IPS-18c (cell line): ENCODE results near the gene EIF4G2.

Experiments
- H3K4me3 ChIP-seq: 2 replicates; pipeline ENCODE4 v1.7.0; 2013; ENCODE audit warnings: low read depth, mild to moderate bottlenecking, low read length, moderate library complexity; ENCODE audit not compliant: insufficient read depth
- H3K9me3 ChIP-seq: one replicate; pipeline ENCODE4 v1.6.1; 2013; ENCODE audit warnings: mild to moderate bottlenecking, low read length, moderate library complexity; ENCODE audit not compliant: control insufficient read depth, insufficient read depth

EIF4G2 gene

DNA sequence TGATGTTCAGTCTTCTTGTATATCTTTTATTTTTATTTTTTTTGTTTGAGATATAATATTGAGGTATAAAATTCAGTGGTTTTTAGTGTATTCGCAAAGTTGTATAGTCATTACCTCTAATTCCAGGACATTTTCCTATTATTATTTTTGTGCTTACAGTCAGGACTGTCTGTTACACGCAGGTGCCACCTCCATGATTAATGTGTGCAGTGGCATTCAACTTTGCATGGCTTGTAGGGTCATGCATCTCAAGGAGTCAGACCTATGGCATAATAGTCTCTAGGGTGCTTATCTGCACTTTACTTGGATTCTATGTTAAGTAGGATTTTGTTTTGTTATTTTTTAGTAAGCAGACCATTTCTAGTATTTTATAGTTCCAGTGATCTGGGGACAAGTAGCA lies 56.7 kb downstream of the EIF4G2 start:
- peak overlapping the region; percentile 96 for H3K4me3 ChIP-seq
- H3K9me3 ChIP-seq = no peaks in the 10 kb centered on the region

DNA sequence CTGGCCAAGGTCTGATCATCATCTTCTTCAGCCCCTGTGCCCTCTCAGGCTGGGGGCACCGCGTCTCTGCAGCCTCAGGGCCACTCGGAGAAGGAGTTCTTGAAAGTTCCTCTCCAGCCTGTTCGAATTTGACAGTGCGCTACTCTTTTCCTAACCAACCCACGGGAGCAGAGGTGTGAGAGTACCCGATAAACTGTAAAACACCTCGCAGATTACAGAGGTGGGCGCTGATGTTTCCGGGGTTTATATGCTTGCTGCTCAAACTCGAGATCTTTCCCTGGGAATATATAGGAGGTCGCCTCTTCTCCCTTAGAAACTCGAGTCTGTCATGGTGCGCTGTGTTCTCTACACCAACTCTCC lies 57.2 kb downstream of the EIF4G2 start:
- no peaks in the 10 kb centered on the region for H3K9me3 ChIP-seq
- peak overlapping the region; percentile 96 for H3K4me3 ChIP-seq

DNA sequence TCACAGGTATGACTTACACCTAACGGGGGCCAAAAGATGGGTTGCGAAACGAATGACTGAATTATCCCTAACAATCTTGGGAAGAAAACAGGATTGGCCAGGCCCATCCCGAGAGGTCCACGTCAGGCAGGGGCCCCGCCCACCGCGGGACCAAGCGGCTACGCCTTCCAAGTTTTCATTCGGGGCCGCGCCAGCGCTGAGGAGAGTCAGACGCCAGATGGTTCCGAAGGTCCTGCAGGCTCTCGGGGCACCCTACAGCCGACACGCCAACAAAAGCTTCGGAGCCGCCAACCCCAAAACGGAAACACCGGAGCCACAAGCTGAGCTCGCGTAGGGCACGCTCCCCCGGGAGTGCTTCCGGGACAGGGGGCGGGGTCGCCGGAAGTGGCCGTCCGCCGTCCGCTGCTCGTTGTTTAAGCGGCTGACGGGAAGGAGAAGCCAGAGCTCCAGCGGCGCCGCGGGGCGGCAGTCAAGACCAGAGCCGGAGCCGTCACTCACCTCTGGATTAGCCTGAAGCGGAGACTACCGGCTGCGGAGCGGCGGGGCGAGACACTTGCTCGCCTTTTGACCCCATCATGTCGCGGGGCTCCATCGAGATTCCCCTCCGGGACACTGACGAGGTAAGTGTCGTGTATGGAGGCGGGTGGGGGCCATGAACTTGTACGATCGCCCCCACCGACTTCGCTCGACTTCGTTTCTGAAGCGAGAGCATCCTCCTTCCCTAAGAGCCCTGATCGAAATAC lies 57.7 kb downstream of the EIF4G2 start, which contains the start of gene CTR9:
Gene CTR9 (plus strand): TSS at position 409 of the 743 bp plus-strand sequence. CDS start 167 bp downstream, at position 576.
- H3K9me3 ChIP-seq = no peaks in the 10 kb centered on the region
- H3K4me3 ChIP-seq = peak within 1 kb of the TSS; percentile 96

DNA sequence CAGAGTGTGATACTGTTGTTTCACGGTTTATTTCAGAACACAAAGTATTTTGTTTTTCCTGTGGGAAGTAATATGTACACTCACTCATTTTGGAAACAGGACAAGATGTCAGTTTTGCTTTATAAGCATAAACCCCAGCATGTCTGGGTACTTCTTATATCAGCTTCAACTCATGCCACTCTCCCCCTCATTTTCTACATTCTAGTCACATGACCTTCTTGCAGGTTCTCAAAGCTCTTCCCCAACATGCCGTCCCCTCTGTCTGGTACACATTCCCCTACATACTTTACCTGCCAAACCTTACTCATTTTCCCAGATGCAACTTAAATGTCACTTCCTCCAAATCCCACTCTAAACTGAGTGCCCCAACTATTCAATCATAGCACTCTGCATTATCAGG lies 59.2 kb downstream of the EIF4G2 start:
- no peaks in the 10 kb centered on the region for H3K9me3 ChIP-seq
- H3K4me3 ChIP-seq = no peak overlapping the region

DNA sequence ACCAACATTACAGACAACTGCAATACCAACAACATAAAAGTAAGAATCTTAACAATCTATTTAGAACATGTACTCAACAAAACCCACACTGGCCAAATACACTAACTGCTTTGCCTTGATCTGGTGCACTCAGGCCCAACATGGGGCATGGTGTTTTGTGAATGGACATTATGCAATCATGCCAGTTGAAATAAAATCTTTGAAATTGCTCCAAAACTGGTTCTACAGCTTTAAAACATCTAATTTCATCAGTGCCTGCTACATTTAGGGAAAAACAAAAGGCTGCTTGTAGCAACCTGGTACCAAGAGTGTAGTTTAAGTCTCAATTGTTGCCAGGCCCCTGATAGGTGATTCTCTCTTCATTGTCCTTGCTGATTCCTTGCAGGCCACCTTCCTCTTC lies 61.0 kb downstream of the EIF4G2 start:
- Histone ChIP-seq H3K9me3 (no peaks in the 10 kb centered on the region), H3K4me3 (no peak overlapping the region)
